Activated T-helper 17 cell treated with anti-CD3 and anti-CD28 coated beads, Interleukin-2, amount 50 U/mL, for 72 hours (primary cell): ENCODE data around the gene ZFPL1. TPM values are rescaled to one million over a fixed set of nuclear protein-coding genes. Genes with fewer than 3 reads are reported as not detected.
A peak's percentile ranks its signal among the peaks of the same experiment; 100 is the strongest.

Experiments
- ATAC-seq: fragments of 150-1000 bp; cut with Tn5 transposase; replicated peaks from 2 replicates; pipeline ENCODE4 v1.10.0; 2021; ENCODE audit warnings: mild to moderate bottlenecking, moderate library complexity
- H3K27ac Mint-ChIP-seq: one replicate; pipeline ENCODE4 v1.8.0; 2022; ENCODE audit warnings: mixed read lengths
- H3K27me3 Mint-ChIP-seq: one replicate; pipeline ENCODE4 v1.8.0; 2022; ENCODE audit warnings: mixed read lengths
- H3K36me3 Mint-ChIP-seq: one replicate; pipeline ENCODE4 v1.8.0; 2022; ENCODE audit warnings: low read depth, mild to moderate bottlenecking, mixed read lengths
- H3K4me1 Mint-ChIP-seq: one replicate; pipeline ENCODE4 v1.8.0; 2022; ENCODE audit warnings: mixed read lengths
- H3K4me3 Mint-ChIP-seq: one replicate; pipeline ENCODE4 v1.8.0; 2022; ENCODE audit warnings: mild to moderate bottlenecking, mixed read lengths
- H3K9me3 Mint-ChIP-seq: one replicate; pipeline ENCODE4 v1.8.0; 2022; ENCODE audit warnings: mixed read lengths
- total RNA-seq, 2 donors: library from RNA; stranded (reverse); gene quantifications; one replicate each; pipeline ENCODE4 v1.2.3, GENCODE V29; 2022

ZFPL1 gene
- 10 to 100 TPM; 25.2 to 36.3 TPM for total RNA-seq

- Mint-ChIP-seq H3K27ac (peak within 1 kb of the TSS; percentile 98), H3K4me1 (peaks cover 33% of the 10 kb centered on the region), H3K36me3 (peaks cover 91% of the 10 kb centered on the region), H3K4me3 (peak within 1 kb of the TSS; percentile 98), H3K9me3 (no peaks in the 10 kb centered on the region), H3K27me3 (no peaks in the 10 kb centered on the region)
- ATAC-seq: peak; percentile 94
Observed at GRCh38 chr11:65083834-65084597, at the start of gene ZFPL1, which contains the start of gene CDCA5. Gene ZFPL1 (plus strand): TSS chr11:65084222. CDS start chr11:65084699, 477 bp downstream. Gene CDCA5 (minus strand): TSS chr11:65084040. CDS start chr11:65083978, 62 bp downstream.

GRCh38 chr11:65034423-65034822, 49.6 kb upstream of the ZFPL1 start:
- H3K27me3 Mint-ChIP-seq: no peaks in the 10 kb centered on the region
- H3K9me3 Mint-ChIP-seq: no peaks in the 10 kb centered on the region
- no peak overlapping the region for H3K27ac Mint-ChIP-seq
- H3K4me3 Mint-ChIP-seq: no peak overlapping the region
- no peaks in the 10 kb centered on the region for H3K4me1 Mint-ChIP-seq
- no peak for ATAC-seq
- peaks cover 19% of the 10 kb centered on the region for H3K36me3 Mint-ChIP-seq

GRCh38 chr11:65035579-65035978, 48.4 kb upstream of the ZFPL1 start:
- no peaks in the 10 kb centered on the region for H3K9me3 Mint-ChIP-seq
- no peak for ATAC-seq
- no peak overlapping the region for H3K27ac Mint-ChIP-seq
- H3K4me3 Mint-ChIP-seq: no peak overlapping the region
- no peaks in the 10 kb centered on the region for H3K27me3 Mint-ChIP-seq
- H3K36me3 Mint-ChIP-seq: peaks cover 19% of the 10 kb centered on the region
- no peaks in the 10 kb centered on the region for H3K4me1 Mint-ChIP-seq

GRCh38 chr11:65036931-65037330, 47.1 kb upstream of the ZFPL1 start:
- Mint-ChIP-seq H3K27ac (no peak overlapping the region), H3K4me3 (no peak overlapping the region), H3K27me3 (no peaks in the 10 kb centered on the region), H3K9me3 (no peaks in the 10 kb centered on the region), H3K36me3 (peaks cover 19% of the 10 kb centered on the region), H3K4me1 (no peaks in the 10 kb centered on the region)
- no peak for ATAC-seq

GRCh38 chr11:65040520-65040846, 43.5 kb upstream of the ZFPL1 start:
- Mint-ChIP-seq H3K4me1 (peaks cover 6% of the 10 kb centered on the region), H3K27ac (peak overlapping the region; percentile 93), H3K4me3 (peak overlapping the region; percentile 89), H3K9me3 (no peaks in the 10 kb centered on the region), H3K27me3 (no peaks in the 10 kb centered on the region), H3K36me3 (peaks cover 23% of the 10 kb centered on the region)
- ATAC-seq: no peak

DNA sequence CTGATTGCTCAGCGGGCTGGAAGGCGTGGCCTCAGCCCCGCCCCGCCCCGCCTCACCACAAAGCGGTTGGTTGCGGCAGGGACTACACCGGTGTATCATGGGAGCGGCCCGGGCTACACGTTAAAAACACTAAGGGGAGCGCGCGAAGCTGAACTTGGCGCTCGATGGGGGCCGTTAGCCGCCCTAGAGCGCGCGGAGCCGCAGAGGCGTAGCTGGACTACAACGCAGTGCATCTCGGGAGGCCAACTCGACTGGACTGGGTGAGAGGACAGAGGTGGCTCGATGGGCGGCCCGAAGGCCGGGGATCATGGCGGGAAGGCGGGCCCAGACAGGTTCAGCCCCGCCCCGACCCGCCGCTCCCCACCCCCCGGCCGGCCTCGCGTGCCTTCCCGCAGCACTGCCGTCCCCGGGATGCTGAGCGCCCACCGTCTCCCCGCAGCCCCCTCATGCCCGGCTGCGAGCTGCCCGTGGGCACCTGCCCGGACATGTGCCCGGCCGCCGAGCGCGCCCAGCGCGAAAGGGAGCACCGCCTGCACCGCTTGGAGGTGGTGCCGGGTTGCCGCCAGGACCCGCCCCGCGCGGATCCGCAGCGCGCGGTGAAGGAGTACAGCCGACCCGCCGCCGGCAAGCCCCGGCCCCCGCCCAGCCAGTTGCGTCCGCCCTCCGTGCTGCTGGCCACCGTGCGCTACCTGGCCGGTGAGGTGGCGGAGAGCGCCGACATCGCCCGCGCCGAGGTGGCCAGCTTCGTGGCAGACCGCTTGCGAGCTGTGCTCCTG, 43.0 kb upstream of the ZFPL1 start, which contains the start of gene SAC3D1:
Gene SAC3D1, plus strand, starts transcription at position 364 of the 776 bp plus-strand sequence. Its CDS starts 83 bp downstream, at position 447.
- peaks cover 23% of the 10 kb centered on the region for H3K36me3 Mint-ChIP-seq
- peak within 1 kb of the TSS; percentile 93 for H3K27ac Mint-ChIP-seq

DNA sequence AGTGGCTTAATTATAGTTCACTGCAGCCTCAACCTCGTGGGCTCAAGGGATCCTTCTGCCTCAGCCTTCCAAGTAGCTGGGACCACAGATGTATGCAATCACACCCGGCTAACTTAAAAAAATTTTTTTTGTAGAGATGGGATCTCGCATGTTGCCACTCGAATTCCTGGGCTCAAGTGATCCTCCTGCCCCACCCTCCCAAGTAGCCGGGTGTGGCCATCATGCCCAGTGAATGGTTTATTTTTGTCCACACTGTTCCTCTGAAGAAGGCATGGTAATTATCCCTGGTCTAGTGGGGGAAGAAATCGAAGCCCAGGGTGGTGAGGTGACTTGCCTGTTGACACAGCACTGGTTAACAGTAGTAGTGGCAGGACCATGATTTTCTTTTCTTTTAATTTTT, 41.1 kb upstream of the ZFPL1 start:
- H3K4me1 Mint-ChIP-seq: peaks cover 11% of the 10 kb centered on the region
- H3K36me3 Mint-ChIP-seq: peaks cover 17% of the 10 kb centered on the region
- H3K27me3 Mint-ChIP-seq: no peaks in the 10 kb centered on the region
- ATAC-seq: no peak
- no peak overlapping the region for H3K27ac Mint-ChIP-seq
- no peaks in the 10 kb centered on the region for H3K9me3 Mint-ChIP-seq
- H3K4me3 Mint-ChIP-seq: peak overlapping the region; percentile 76

More for the DNA sequence above, 43.0 kb upstream of the ZFPL1 start, which contains the start of gene SAC3D1:
- no peaks in the 10 kb centered on the region for H3K27me3 Mint-ChIP-seq
- peak; percentile 94 for ATAC-seq
- peaks cover 6% of the 10 kb centered on the region for H3K4me1 Mint-ChIP-seq
- H3K4me3 Mint-ChIP-seq: peak within 1 kb of the TSS; percentile 89
- H3K9me3 Mint-ChIP-seq: no peaks in the 10 kb centered on the region

GRCh38 chr11:65043881-65044501, 40.0 kb upstream of the ZFPL1 start:
- H3K9me3 Mint-ChIP-seq: no peaks in the 10 kb centered on the region
- no peak for ATAC-seq
- peaks cover 12% of the 10 kb centered on the region for H3K36me3 Mint-ChIP-seq
- no peak overlapping the region for H3K4me3 Mint-ChIP-seq
- peaks cover 11% of the 10 kb centered on the region for H3K4me1 Mint-ChIP-seq
- H3K27ac Mint-ChIP-seq: peak overlapping the region; percentile 63
- no peaks in the 10 kb centered on the region for H3K27me3 Mint-ChIP-seq

DNA sequence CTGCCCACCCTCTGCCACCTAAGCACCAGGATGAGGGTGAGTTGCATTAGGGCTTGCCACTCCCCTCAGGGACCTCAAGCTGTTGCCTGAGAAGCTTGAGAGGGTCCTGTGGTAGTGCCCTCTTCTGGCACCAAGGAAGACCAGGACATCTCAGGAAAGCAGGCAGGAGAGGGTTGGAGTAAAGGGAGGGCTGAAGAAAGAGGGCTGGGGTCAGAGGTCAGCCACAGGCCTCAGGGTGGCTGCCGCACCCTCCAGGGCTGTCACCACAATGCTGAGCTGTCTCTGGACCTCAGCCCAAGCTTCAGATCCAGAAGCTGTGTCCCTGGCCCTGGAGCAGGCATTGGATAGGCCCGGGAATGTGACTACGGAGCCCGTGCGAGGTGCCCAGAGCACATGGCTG, 39.0 kb upstream of the ZFPL1 start:
- Mint-ChIP-seq H3K27me3 (no peaks in the 10 kb centered on the region), H3K4me3 (no peak overlapping the region), H3K9me3 (no peaks in the 10 kb centered on the region), H3K27ac (no peak overlapping the region), H3K36me3 (peaks cover 12% of the 10 kb centered on the region), H3K4me1 (peaks cover 11% of the 10 kb centered on the region)
- ATAC-seq: no peak

DNA sequence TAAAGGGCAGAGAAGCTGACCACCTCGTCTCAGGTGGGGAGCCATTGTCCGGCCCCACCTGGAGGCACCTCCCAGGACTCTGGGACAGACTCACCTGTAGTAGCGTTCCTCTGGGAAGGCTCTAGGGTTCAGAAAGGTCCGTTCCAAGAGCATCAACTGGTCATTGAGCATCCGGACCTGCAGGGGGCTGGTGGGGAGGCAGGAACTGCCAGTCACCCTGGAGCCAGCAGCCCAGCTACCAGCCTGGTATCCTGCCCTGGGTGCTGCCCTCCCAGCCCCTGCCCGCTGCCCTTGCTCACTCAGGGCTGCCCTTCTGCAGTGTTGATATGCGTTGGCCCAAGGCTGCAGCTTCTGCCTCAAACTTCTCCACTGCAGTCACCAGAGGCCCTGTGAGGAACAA, 38.3 kb upstream of the ZFPL1 start:
- no peak overlapping the region for H3K27ac Mint-ChIP-seq
- peaks cover 11% of the 10 kb centered on the region for H3K4me1 Mint-ChIP-seq
- no peaks in the 10 kb centered on the region for H3K9me3 Mint-ChIP-seq
- H3K36me3 Mint-ChIP-seq: peaks cover 12% of the 10 kb centered on the region
- no peak overlapping the region for H3K4me3 Mint-ChIP-seq
- no peak for ATAC-seq
- H3K27me3 Mint-ChIP-seq: no peaks in the 10 kb centered on the region

- peak overlapping the region; percentile 7 for H3K27ac Mint-ChIP-seq
- H3K36me3 Mint-ChIP-seq: peaks cover 12% of the 10 kb centered on the region
- H3K4me1 Mint-ChIP-seq: peaks cover 11% of the 10 kb centered on the region
- no peaks in the 10 kb centered on the region for H3K27me3 Mint-ChIP-seq
- H3K4me3 Mint-ChIP-seq: peak overlapping the region; percentile 69
- peak; percentile 76 for ATAC-seq
- no peaks in the 10 kb centered on the region for H3K9me3 Mint-ChIP-seq
Observed at GRCh38 chr11:65047581-65048422, 36.2 kb upstream of the ZFPL1 start.

- peaks cover 16% of the 10 kb centered on the region for H3K4me1 Mint-ChIP-seq
- no peak for ATAC-seq
- H3K27me3 Mint-ChIP-seq: no peaks in the 10 kb centered on the region
- no peaks in the 10 kb centered on the region for H3K9me3 Mint-ChIP-seq
- no peak overlapping the region for H3K27ac Mint-ChIP-seq
- no peaks in the 10 kb centered on the region for H3K36me3 Mint-ChIP-seq
- H3K4me3 Mint-ChIP-seq: no peak overlapping the region
Observed at GRCh38 chr11:65051398-65051858, 32.6 kb upstream of the ZFPL1 start.

GRCh38 chr11:65053827-65054508, 30.1 kb upstream of the ZFPL1 start:
- no peaks in the 10 kb centered on the region for H3K27me3 Mint-ChIP-seq
- peak overlapping the region; percentile 86 for H3K27ac Mint-ChIP-seq
- ATAC-seq: peak; percentile 37
- peaks cover 11% of the 10 kb centered on the region for H3K4me1 Mint-ChIP-seq
- H3K9me3 Mint-ChIP-seq: no peaks in the 10 kb centered on the region
- H3K4me3 Mint-ChIP-seq: peak overlapping the region; percentile 61
- H3K36me3 Mint-ChIP-seq: no peaks in the 10 kb centered on the region
